ENCODE measurements around the gene TYMP. TPM values are rescaled to one million over a fixed set of nuclear protein-coding genes. Genes with fewer than 3 reads are reported as not detected.

TYMP gene
- total and polyA plus RNA-seq, 3 donors from 2014 or later: 12.5 to 25.9 (median 15.4) TPM

DNA sequence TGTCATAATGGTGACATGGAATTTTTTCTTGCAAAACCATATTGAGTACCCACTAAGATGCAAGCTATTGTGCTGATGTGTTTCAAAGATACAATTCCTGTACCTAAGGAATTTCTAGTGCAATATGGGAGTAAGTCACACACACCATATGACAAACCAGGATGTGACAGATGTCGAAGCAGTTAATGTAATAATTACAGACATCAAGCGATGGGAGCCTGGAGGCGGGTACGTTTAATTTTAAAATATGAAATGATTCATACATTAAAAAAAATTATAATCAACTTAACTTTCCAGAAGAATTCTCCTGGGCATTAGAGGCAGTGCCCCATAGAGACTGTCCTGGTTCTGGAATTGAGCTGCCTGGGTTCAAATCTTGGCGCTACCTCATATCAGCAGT, 26.9 kb upstream of the TYMP start:
- 88 to 92% methylated on average over 5 of the region's 5 CpGs for whole genome bisulfite sequencing, 2 donors
- H3K36me3 ChIP-seq (ENCODE audit: low read depth, missing control alignments): no peaks in the 10 kb centered on the region
- H3K4me1 ChIP-seq: no peaks in the 10 kb centered on the region
- H3K4me3 ChIP-seq: no peak overlapping the region
- intact Hi-C loops (cut with DNase I; ENCODE audit: low total_unique reads): no loop called here
- no peaks in the 10 kb centered on the region for H3K27me3 ChIP-seq
- TF ChIP-seq POLR2A (IDR thresholded peaks at IDR 0.05) (no peak), CTCF (IDR thresholded peaks at IDR 0.05) (no peak)
- no peak overlapping the region for H3K27ac ChIP-seq
- DNase-seq: no peak
- no peaks in the 10 kb centered on the region for H3K9me3 ChIP-seq

DNA sequence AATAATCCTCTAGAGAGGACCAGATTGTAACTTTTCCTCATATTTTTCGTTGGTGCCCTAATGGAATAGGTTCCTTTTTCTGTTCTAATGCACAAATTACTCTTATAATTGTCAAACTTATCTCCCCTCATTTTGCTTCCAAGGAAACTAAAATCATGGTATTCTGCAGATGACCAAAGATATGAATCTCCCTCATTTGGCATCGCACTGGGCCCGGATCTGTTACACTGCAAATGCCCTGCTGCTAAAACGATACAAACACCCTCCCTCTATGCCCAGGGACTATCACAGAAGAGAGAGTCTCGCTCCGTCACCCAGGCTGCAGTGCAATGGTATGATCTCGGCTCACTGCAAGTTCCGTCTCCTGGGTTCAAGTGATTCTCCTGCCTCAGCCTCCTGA, 23.5 kb upstream of the TYMP start:
- H3K9me3 ChIP-seq: no peaks in the 10 kb centered on the region
- 79% methylated on average over 8 of the region's 8 CpGs for WGBS, 2 donors
- intact Hi-C loops (cut with DNase I; ENCODE audit: low total_unique reads): no loop called here
- H3K27ac ChIP-seq: no peak overlapping the region
- H3K4me1 ChIP-seq: peaks cover 3% of the 10 kb centered on the region
- no peaks in the 10 kb centered on the region for H3K36me3 ChIP-seq (ENCODE audit: low read depth, missing control alignments)
- no peak for DNase-seq
- H3K4me3 ChIP-seq: no peak overlapping the region
- no peaks in the 10 kb centered on the region for H3K27me3 ChIP-seq
- TF ChIP-seq POLR2A (IDR thresholded peaks at IDR 0.05) (no peak), CTCF (IDR thresholded peaks at IDR 0.05) (no peak)

DNA sequence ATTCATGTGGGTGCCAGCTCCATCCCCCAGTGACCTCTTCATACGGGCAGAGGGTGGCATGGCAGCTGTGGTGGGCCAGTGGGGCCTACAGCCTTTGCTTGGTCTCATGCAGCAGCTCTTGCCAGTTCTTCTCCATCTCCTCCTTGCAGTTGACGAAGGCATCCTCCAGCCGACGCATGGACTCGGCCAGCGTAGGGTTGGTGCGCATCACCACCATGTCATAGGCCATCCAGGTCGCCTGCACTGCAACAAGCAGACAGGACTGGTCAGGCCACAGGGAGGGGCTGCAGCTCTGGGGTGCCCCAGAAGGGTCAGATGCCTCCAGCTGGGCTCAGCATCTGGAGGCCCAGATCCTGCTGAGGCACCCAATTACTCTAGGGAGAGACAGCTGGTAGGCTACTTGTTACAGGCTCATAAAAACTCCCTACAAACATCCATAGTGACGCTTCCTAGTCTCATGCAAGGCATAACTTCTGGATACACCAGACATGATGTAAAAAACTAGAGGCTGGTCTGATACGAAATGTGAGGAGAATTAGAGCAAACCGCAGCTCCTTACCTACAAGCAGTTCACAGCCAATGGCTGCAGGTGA, 21.4 kb upstream of the TYMP start:
- no peak overlapping the region for H3K27ac ChIP-seq
- no peak overlapping the region for H3K4me3 ChIP-seq
- no peaks in the 10 kb centered on the region for H3K36me3 ChIP-seq (ENCODE audit: low read depth, missing control alignments)
- intact Hi-C loops (cut with DNase I; ENCODE audit: low total_unique reads): no loop called here
- H3K9me3 ChIP-seq: no peaks in the 10 kb centered on the region
- 92% methylated on average over 10 to 11 of the region's 11 CpGs for WGBS, 2 donors
- DNase-seq: no peak
- peaks cover 11% of the 10 kb centered on the region for H3K4me1 ChIP-seq
- no peaks in the 10 kb centered on the region for H3K27me3 ChIP-seq
- no peak for TF ChIP-seq CTCF (IDR thresholded peaks at IDR 0.05)
- no peak for TF ChIP-seq POLR2A (IDR thresholded peaks at IDR 0.05)

DNA sequence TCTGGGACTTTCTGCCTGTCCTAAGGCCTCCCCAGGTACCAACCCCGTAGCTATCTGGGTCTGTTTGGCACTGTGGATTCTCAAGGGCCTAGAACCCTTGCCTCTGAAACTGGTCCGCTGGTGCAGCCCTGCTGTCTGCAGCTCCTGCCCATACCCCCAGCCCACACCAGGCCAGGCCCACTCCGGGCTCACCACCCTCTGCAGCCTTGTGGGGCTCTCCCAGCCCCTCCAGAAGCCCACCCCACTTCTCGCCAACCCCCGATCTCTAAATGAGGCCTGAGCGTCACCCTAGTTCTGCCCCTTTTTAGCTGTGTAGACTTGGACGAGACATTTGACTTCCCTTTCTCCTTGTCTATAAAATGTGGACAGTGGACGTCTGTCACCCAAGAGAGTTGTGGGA, 20.6 kb upstream of the TYMP start:
- Histone ChIP-seq H3K4me3 (no peak overlapping the region), H3K27ac (no peak overlapping the region), H3K9me3 (no peaks in the 10 kb centered on the region), H3K36me3 (ENCODE audit: low read depth, missing control alignments) (no peaks in the 10 kb centered on the region), H3K4me1 (peaks cover 11% of the 10 kb centered on the region), H3K27me3 (no peaks in the 10 kb centered on the region)
- 86 to 92% methylated on average over 8 of the region's 8 CpGs for WGBS, 2 donors
- intact Hi-C loops (cut with DNase I; ENCODE audit: low total_unique reads): no loop called here
- no peak for TF ChIP-seq CTCF (IDR thresholded peaks at IDR 0.05)
- TF ChIP-seq POLR2A (IDR thresholded peaks at IDR 0.05): no peak
- DNase-seq: no peak

Data from testis (tissue), 3 donors.